Activated CD8-positive, alpha-beta T cell treated with anti-CD3 and anti-CD28 coated beads, Interleukin-2, amount 10 ng/mL, durations not matched to agents 7 days and 5 days (primary cell): ENCODE results near the gene WDR48. TPM values are rescaled to one million over a fixed set of nuclear protein-coding genes. Genes with fewer than 3 reads are reported as not detected.

Experiments used
- ATAC-seq: fragments of 150-1000 bp; cut with Tn5 transposase; one replicate; pipeline ENCODE4 v1.10.0; 2021; ENCODE audit warnings: moderate library complexity
- CTCF ChIA-PET: fragments of 350-600 bp; sonication (Branson Sonifier 250); formaldehyde crosslinking; loops from one replicate; lab custom pipeline; 2021; ENCODE audit warnings: antibody characterized with exemption; lab: Charles Lee
- POLR2A ChIA-PET: fragments of 350-600 bp; sonication (Branson Sonifier 250); formaldehyde crosslinking; loops from one replicate; lab custom pipeline; 2021; ENCODE audit warnings: antibody characterized with exemption; lab: Charles Lee
- DNase-seq: peaks from one replicate; pipeline ENCODE4 v3.0.0-alpha.2; 2020
- H3K27ac Mint-ChIP-seq: one replicate; pipeline ENCODE4 v1.8.0; 2021; ENCODE audit warnings: mild to moderate bottlenecking, mixed read lengths
- H3K27me3 Mint-ChIP-seq: one replicate; pipeline ENCODE4 v1.8.0; 2021; ENCODE audit warnings: low read depth, mixed read lengths
- H3K36me3 Mint-ChIP-seq: one replicate; pipeline ENCODE4 v1.8.0; 2021; ENCODE audit warnings: low read depth, mixed read lengths
- H3K4me1 Mint-ChIP-seq: one replicate; pipeline ENCODE4 v1.8.0; 2021; ENCODE audit warnings: low read depth, mixed read lengths
- H3K4me3 Mint-ChIP-seq: one replicate; pipeline ENCODE4 v1.8.0; 2021; ENCODE audit warnings: mild to moderate bottlenecking, mixed read lengths
- H3K9me3 Mint-ChIP-seq: one replicate; pipeline ENCODE4 v1.8.0; 2022; ENCODE audit warnings: mixed read lengths; ENCODE audit not compliant: insufficient read depth
- total RNA-seq, 2 experiments: library from RNA; stranded (reverse); gene quantifications; one replicate each; pipeline ENCODE4 v1.2.3, GENCODE V29; 2021

The WDR48 gene
- 10 to 100 TPM; 19.7 to 22.5 TPM for total RNA-seq

- H3K4me3 Mint-ChIP-seq: peak within 1 kb of the TSS; percentile 84
- peak within 1 kb of the TSS; percentile 92 for H3K27ac Mint-ChIP-seq
- H3K4me1 Mint-ChIP-seq: peaks cover 17% of the 10 kb centered on the region
- CTCF ChIA-PET: interaction anchor here (0.9 to 1.9 kb wide), 4 partner anchors 15 to 396 kb away, joined by 3 to 8 read pairs (median 3); partner anchors contain the start of gene TTC21A
- DNase-seq (peak; percentile 97), ATAC-seq (peak; percentile 97)
- POLR2A ChIA-PET: interaction anchor here (0.7 to 1.1 kb wide), 3 partner anchors 15 to 96 kb away, joined by 3 to 4 read pairs (median 4); no protein-coding TSS in a partner anchor
- no peaks in the 10 kb centered on the region for H3K27me3 Mint-ChIP-seq
- H3K9me3 Mint-ChIP-seq: no peaks in the 10 kb centered on the region
- no peaks in the 10 kb centered on the region for H3K36me3 Mint-ChIP-seq
These were observed at the start of gene WDR48, which contains the start of gene SCN11A for GRCh38 chr3:39051649-39052561. WDR48 (plus strand) TSS chr3:39052016; CDS start chr3:39052026, 10 bp downstream. SCN11A (minus strand) TSS chr3:39051944; CDS start chr3:38950362, 101,582 bp downstream.

- H3K4me1 Mint-ChIP-seq: no peaks in the 10 kb centered on the region
- POLR2A ChIA-PET: no interaction called here
- peaks cover 21% of the 10 kb centered on the region for H3K27me3 Mint-ChIP-seq
These were observed 46.5 kb upstream of the WDR48 start for GRCh38 chr3:39005295-39005694.

GRCh38 chr3:39011191-39011736 is 40.6 kb upstream of the WDR48 start:
- H3K27me3 Mint-ChIP-seq: peaks cover 8% of the 10 kb centered on the region
- CTCF ChIA-PET: interaction anchor here (3.0 kb wide), 1 partner anchor 12 kb away, joined by 20 read pairs; no protein-coding TSS in a partner anchor
- DNase-seq (no peak), ATAC-seq (no peak)
- H3K4me3 Mint-ChIP-seq: no peak overlapping the region
- H3K9me3 Mint-ChIP-seq: no peaks in the 10 kb centered on the region
- no peak overlapping the region for H3K27ac Mint-ChIP-seq
- H3K36me3 Mint-ChIP-seq: no peaks in the 10 kb centered on the region
- no peaks in the 10 kb centered on the region for H3K4me1 Mint-ChIP-seq
- POLR2A ChIA-PET: no interaction called here

More at GRCh38 chr3:39005295-39005694, 46.5 kb upstream of the WDR48 start:
- no peaks in the 10 kb centered on the region for H3K36me3 Mint-ChIP-seq
- CTCF ChIA-PET: no interaction called here
- H3K4me3 Mint-ChIP-seq: no peak overlapping the region
- no peak overlapping the region for H3K27ac Mint-ChIP-seq
- no peaks in the 10 kb centered on the region for H3K9me3 Mint-ChIP-seq
- ATAC-seq (no peak), DNase-seq (no peak)

GRCh38 chr3:39013289-39013688 is 38.5 kb upstream of the WDR48 start:
- H3K27me3 Mint-ChIP-seq: peaks cover 16% of the 10 kb centered on the region
- H3K4me3 Mint-ChIP-seq: no peak overlapping the region
- H3K9me3 Mint-ChIP-seq: no peaks in the 10 kb centered on the region
- H3K36me3 Mint-ChIP-seq: no peaks in the 10 kb centered on the region
- no peak for ATAC-seq
- ChIA-PET POLR2A (no interaction called here), CTCF (no interaction called here)
- DNase-seq: no peak
- no peaks in the 10 kb centered on the region for H3K4me1 Mint-ChIP-seq
- H3K27ac Mint-ChIP-seq: no peak overlapping the region

- ATAC-seq (no peak), DNase-seq (no peak)
- CTCF ChIA-PET: no interaction called here
- Mint-ChIP-seq H3K4me3 (no peak overlapping the region), H3K4me1 (no peaks in the 10 kb centered on the region), H3K27ac (no peak overlapping the region), H3K27me3 (peaks cover 17% of the 10 kb centered on the region), H3K9me3 (no peaks in the 10 kb centered on the region), H3K36me3 (no peaks in the 10 kb centered on the region)
- POLR2A ChIA-PET: no interaction called here
These were observed 37.8 kb upstream of the WDR48 start for GRCh38 chr3:39013921-39014509.

GRCh38 chr3:39015418-39015817 is 36.4 kb upstream of the WDR48 start:
- ChIA-PET CTCF (interaction anchor here (0.6 to 1.0 kb wide), 2 partner anchors 15 kb away, joined by 3 read pairs; no protein-coding TSS in a partner anchor), POLR2A (no interaction called here)
- ATAC-seq (no peak), DNase-seq (no peak)
- H3K9me3 Mint-ChIP-seq: no peaks in the 10 kb centered on the region
- H3K4me3 Mint-ChIP-seq: no peak overlapping the region
- no peaks in the 10 kb centered on the region for H3K36me3 Mint-ChIP-seq
- peaks cover 20% of the 10 kb centered on the region for H3K27me3 Mint-ChIP-seq
- no peaks in the 10 kb centered on the region for H3K4me1 Mint-ChIP-seq
- H3K27ac Mint-ChIP-seq: no peak overlapping the region

GRCh38 chr3:39019299-39019698 is 32.5 kb upstream of the WDR48 start:
- ATAC-seq (no peak), DNase-seq (no peak)
- H3K4me1 Mint-ChIP-seq: no peaks in the 10 kb centered on the region
- no peaks in the 10 kb centered on the region for H3K36me3 Mint-ChIP-seq
- no peak overlapping the region for H3K4me3 Mint-ChIP-seq
- peaks cover 26% of the 10 kb centered on the region for H3K27me3 Mint-ChIP-seq
- no peaks in the 10 kb centered on the region for H3K9me3 Mint-ChIP-seq
- POLR2A ChIA-PET: no interaction called here
- CTCF ChIA-PET: no interaction called here
- H3K27ac Mint-ChIP-seq: no peak overlapping the region

GRCh38 chr3:39021029-39021428 is 30.8 kb upstream of the WDR48 start:
- Mint-ChIP-seq H3K4me3 (no peak overlapping the region), H3K9me3 (no peaks in the 10 kb centered on the region), H3K4me1 (no peaks in the 10 kb centered on the region), H3K27ac (no peak overlapping the region), H3K27me3 (peaks cover 26% of the 10 kb centered on the region), H3K36me3 (no peaks in the 10 kb centered on the region)
- ChIA-PET POLR2A (interaction anchor here (0.6 kb wide), 1 partner anchor 1374 kb away, joined by 3 read pairs; no protein-coding TSS in a partner anchor), CTCF (interaction anchor here (1.0 to 2.3 kb wide), 3 partner anchors 8 to 21 kb away, joined by 3 to 9 read pairs (median 7); no protein-coding TSS in a partner anchor)
- DNase-seq (no peak), ATAC-seq (no peak)

- Mint-ChIP-seq H3K27ac (no peak overlapping the region), H3K27me3 (peaks cover 27% of the 10 kb centered on the region), H3K4me3 (no peak overlapping the region), H3K4me1 (no peaks in the 10 kb centered on the region), H3K9me3 (no peaks in the 10 kb centered on the region), H3K36me3 (no peaks in the 10 kb centered on the region)
- CTCF ChIA-PET: interaction anchor here (1.0 to 2.3 kb wide), 4 partner anchors 8 to 375 kb away, joined by 3 to 9 read pairs (median 5); no protein-coding TSS in a partner anchor
- no peak for DNase-seq
- POLR2A ChIA-PET: no interaction called here
- ATAC-seq: no peak
These were observed 30.1 kb upstream of the WDR48 start for GRCh38 chr3:39021465-39022285.

GRCh38 chr3:39022286-39022630 is 29.6 kb upstream of the WDR48 start:
- no peaks in the 10 kb centered on the region for H3K9me3 Mint-ChIP-seq
- ATAC-seq (no peak), DNase-seq (no peak)
- ChIA-PET CTCF (interaction anchor here (0.8 to 2.3 kb wide), 3 partner anchors 22 to 375 kb away, joined by 3 to 7 read pairs (median 3); no protein-coding TSS in a partner anchor), POLR2A (no interaction called here)
- no peak overlapping the region for H3K27ac Mint-ChIP-seq
- no peak overlapping the region for H3K4me3 Mint-ChIP-seq
- no peaks in the 10 kb centered on the region for H3K36me3 Mint-ChIP-seq
- peaks cover 22% of the 10 kb centered on the region for H3K27me3 Mint-ChIP-seq
- H3K4me1 Mint-ChIP-seq: no peaks in the 10 kb centered on the region

- Mint-ChIP-seq H3K27me3 (peaks cover 16% of the 10 kb centered on the region), H3K4me1 (no peaks in the 10 kb centered on the region), H3K4me3 (no peak overlapping the region), H3K9me3 (no peaks in the 10 kb centered on the region), H3K27ac (no peak overlapping the region), H3K36me3 (no peaks in the 10 kb centered on the region)
- DNase-seq (no peak), ATAC-seq (no peak)
- POLR2A ChIA-PET: no interaction called here
- CTCF ChIA-PET: no interaction called here
These were observed 27.3 kb upstream of the WDR48 start for GRCh38 chr3:39024497-39024896.
